ENCODE measurements around the gene HELZ. TPM values are rescaled to one million over a fixed set of nuclear protein-coding genes. Genes with fewer than 3 reads are reported as not detected.

Gene HELZ
- total and polyA plus RNA-seq, 2 of the 8 experiments (the other 6 are each of a cell fraction or from before 2014, with no cell fraction given) = 10.0 to 48.7 TPM

- no peak for TF ChIP-seq KDM1A (IDR thresholded peaks at IDR 0.05; ENCODE audit: borderline replicate concordance, low read length)
- TF ChIP-seq GTF2F1 (IDR thresholded peaks at IDR 0.05; ENCODE audit: borderline replicate concordance, low read depth, low read length) = no peak
- TF ChIP-seq BCL11A (IDR thresholded peaks at IDR 0.05; ENCODE audit: low read depth in 2 of 2, low read length in 2 of 2) = no peak
- TF ChIP-seq TCF12 (IDR thresholded peaks at IDR 0.05; ENCODE audit: low read depth, low read length) = no peak
- no peak for TF ChIP-seq SP2 (IDR thresholded peaks at IDR 0.05; ENCODE audit: low read length)
- no peak for TF ChIP-seq HDAC6 (IDR thresholded peaks at IDR 0.05; ENCODE audit: low read depth, low read length)
- TF ChIP-seq EGR1 (IDR thresholded peaks at IDR 0.05; ENCODE audit: borderline replicate concordance, low read depth, low read length) = no peak
Measured at GRCh38 chr17:67160791-67161190, 84.2 kb downstream of the HELZ start (continued).
